Activated CD8-positive, alpha-beta T cell treated with anti-CD3 and anti-CD28 coated beads, Interleukin-2, amount 10 ng/mL, durations not matched to agents 7 days and 5 days (primary cell): ENCODE measurements around the gene APBA1. TPM values are rescaled to one million over a fixed set of nuclear protein-coding genes. Genes with fewer than 3 reads are reported as not detected.

Experiments
- ATAC-seq: fragments of 150-1000 bp; cut with Tn5 transposase; one replicate; pipeline ENCODE4 v1.10.0; 2021; ENCODE audit warnings: moderate library complexity
- CTCF ChIA-PET: fragments of 350-600 bp; sonication (Branson Sonifier 250); formaldehyde crosslinking; loops from one replicate; lab custom pipeline; 2021; ENCODE audit warnings: antibody characterized with exemption; lab: Charles Lee
- POLR2A ChIA-PET: fragments of 350-600 bp; sonication (Branson Sonifier 250); formaldehyde crosslinking; loops from one replicate; lab custom pipeline; 2021; ENCODE audit warnings: antibody characterized with exemption; lab: Charles Lee
- DNase-seq: peaks from one replicate; pipeline ENCODE4 v3.0.0-alpha.2; 2020
- H3K27ac Mint-ChIP-seq: one replicate; pipeline ENCODE4 v1.8.0; 2021; ENCODE audit warnings: mild to moderate bottlenecking, mixed read lengths
- H3K27me3 Mint-ChIP-seq: one replicate; pipeline ENCODE4 v1.8.0; 2021; ENCODE audit warnings: low read depth, mixed read lengths
- H3K36me3 Mint-ChIP-seq: one replicate; pipeline ENCODE4 v1.8.0; 2021; ENCODE audit warnings: low read depth, mixed read lengths
- H3K4me1 Mint-ChIP-seq: one replicate; pipeline ENCODE4 v1.8.0; 2021; ENCODE audit warnings: low read depth, mixed read lengths
- H3K4me3 Mint-ChIP-seq: one replicate; pipeline ENCODE4 v1.8.0; 2021; ENCODE audit warnings: mild to moderate bottlenecking, mixed read lengths
- H3K9me3 Mint-ChIP-seq: one replicate; pipeline ENCODE4 v1.8.0; 2022; ENCODE audit warnings: mixed read lengths; ENCODE audit not compliant: insufficient read depth
- total RNA-seq, 2 experiments: library from RNA; stranded (reverse); gene quantifications; one replicate each; pipeline ENCODE4 v1.2.3, GENCODE V29; 2021

The APBA1 gene
- total RNA-seq, 2 experiments from 2014 or later: 0.13 TPM

- ATAC-seq (no peak), DNase-seq (no peak)
- Mint-ChIP-seq H3K4me3 (no peak overlapping the region), H3K27me3 (peaks cover 5% of the 10 kb centered on the region), H3K9me3 (no peaks in the 10 kb centered on the region), H3K27ac (no peak overlapping the region), H3K36me3 (no peaks in the 10 kb centered on the region), H3K4me1 (no peaks in the 10 kb centered on the region)
- POLR2A ChIA-PET: no interaction called here
- CTCF ChIA-PET: no interaction called here
Observed at GRCh38 chr9:69622676-69623075, 49.5 kb downstream of the APBA1 start.

DNA sequence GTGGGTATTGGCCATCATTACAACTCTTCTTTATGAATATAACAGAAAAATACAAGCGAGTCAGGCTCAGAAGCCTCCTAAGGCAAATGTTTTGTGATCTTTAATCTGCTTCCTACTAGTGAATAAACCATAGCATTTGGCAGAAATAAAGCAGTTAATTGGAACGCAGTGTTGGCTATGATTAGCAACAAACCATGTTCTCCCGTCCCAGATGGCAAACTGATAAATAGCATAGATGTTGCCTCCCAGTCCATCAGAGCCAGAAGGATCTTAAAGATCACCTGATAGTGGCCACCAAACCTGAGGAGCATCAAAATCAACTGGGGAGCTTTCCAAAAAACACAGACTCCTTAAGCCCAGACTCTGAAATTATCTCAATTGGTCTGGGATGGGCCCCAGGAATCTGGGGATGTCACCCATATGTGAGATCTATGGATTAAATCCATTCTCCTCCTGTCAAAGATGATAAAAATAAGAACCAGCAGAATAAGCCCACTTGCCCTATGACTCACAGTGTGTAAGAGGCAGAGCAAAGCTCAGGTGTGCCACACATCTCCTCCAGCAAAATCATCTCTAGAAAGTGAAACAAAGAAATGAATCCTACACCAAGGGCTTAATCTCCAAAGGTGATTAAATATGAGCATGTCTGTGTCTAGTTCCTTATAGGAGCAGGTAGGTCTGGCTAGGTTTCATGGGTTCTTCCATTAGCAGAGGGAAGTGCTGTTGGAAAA lies 50.3 kb downstream of the APBA1 start:
- Mint-ChIP-seq H3K36me3 (no peaks in the 10 kb centered on the region), H3K27ac (no peak overlapping the region), H3K9me3 (no peaks in the 10 kb centered on the region), H3K27me3 (peaks cover 5% of the 10 kb centered on the region), H3K4me1 (no peaks in the 10 kb centered on the region), H3K4me3 (no peak overlapping the region)
- ChIA-PET POLR2A (no interaction called here), CTCF (no interaction called here)
- no peak for ATAC-seq
- DNase-seq: no peak

GRCh38 chr9:69620731-69621130 lies 51.4 kb downstream of the APBA1 start:
- Mint-ChIP-seq H3K4me3 (no peak overlapping the region), H3K4me1 (no peaks in the 10 kb centered on the region), H3K27me3 (peaks cover 5% of the 10 kb centered on the region), H3K27ac (no peak overlapping the region), H3K9me3 (no peaks in the 10 kb centered on the region), H3K36me3 (no peaks in the 10 kb centered on the region)
- ChIA-PET POLR2A (no interaction called here), CTCF (no interaction called here)
- DNase-seq: no peak
- no peak for ATAC-seq

- CTCF ChIA-PET: no interaction called here
- Mint-ChIP-seq H3K36me3 (no peaks in the 10 kb centered on the region), H3K4me1 (no peaks in the 10 kb centered on the region), H3K27me3 (no peaks in the 10 kb centered on the region), H3K9me3 (no peaks in the 10 kb centered on the region), H3K4me3 (no peak overlapping the region), H3K27ac (no peak overlapping the region)
- ATAC-seq: no peak
- POLR2A ChIA-PET: no interaction called here
- DNase-seq: no peak
Observed at GRCh38 chr9:69619233-69619632, 52.9 kb downstream of the APBA1 start.

- no peaks in the 10 kb centered on the region for H3K4me1 Mint-ChIP-seq
- ChIA-PET CTCF (no interaction called here), POLR2A (no interaction called here)
- ATAC-seq (no peak), DNase-seq (no peak)
- no peak overlapping the region for H3K27ac Mint-ChIP-seq
- H3K4me3 Mint-ChIP-seq: no peak overlapping the region
- no peaks in the 10 kb centered on the region for H3K27me3 Mint-ChIP-seq
- H3K9me3 Mint-ChIP-seq: no peaks in the 10 kb centered on the region
- no peaks in the 10 kb centered on the region for H3K36me3 Mint-ChIP-seq
Observed at GRCh38 chr9:69617006-69617405, 55.2 kb downstream of the APBA1 start.

DNA sequence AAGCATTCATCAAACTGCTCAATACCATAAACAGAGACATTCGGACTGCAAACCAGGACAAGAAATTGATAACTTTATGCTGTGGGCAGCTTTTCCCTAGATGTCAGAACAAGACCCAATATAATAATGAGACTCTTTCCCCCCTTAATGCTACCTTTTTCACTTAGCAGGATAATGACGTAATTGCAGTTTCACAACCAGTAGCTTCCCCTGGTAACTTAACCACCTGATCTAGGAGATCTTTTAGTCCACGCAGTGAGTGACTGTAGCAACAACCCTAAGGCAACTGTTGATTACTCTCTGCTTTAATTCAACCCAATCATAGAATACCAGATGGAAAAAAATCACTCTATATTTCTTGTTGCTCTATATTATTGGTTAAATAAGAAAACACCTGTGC lies 56.3 kb downstream of the APBA1 start:
- no peak overlapping the region for H3K27ac Mint-ChIP-seq
- POLR2A ChIA-PET: no interaction called here
- H3K4me1 Mint-ChIP-seq: no peaks in the 10 kb centered on the region
- ATAC-seq: no peak
- H3K27me3 Mint-ChIP-seq: peaks cover 1% of the 10 kb centered on the region
- no peaks in the 10 kb centered on the region for H3K9me3 Mint-ChIP-seq
- H3K36me3 Mint-ChIP-seq: no peaks in the 10 kb centered on the region
- DNase-seq: no peak
- CTCF ChIA-PET: no interaction called here
- H3K4me3 Mint-ChIP-seq: no peak overlapping the region

GRCh38 chr9:69611221-69611620 lies 61.0 kb downstream of the APBA1 start:
- H3K36me3 Mint-ChIP-seq: no peaks in the 10 kb centered on the region
- CTCF ChIA-PET: no interaction called here
- H3K27me3 Mint-ChIP-seq: peaks cover 4% of the 10 kb centered on the region
- H3K4me3 Mint-ChIP-seq: no peak overlapping the region
- no peaks in the 10 kb centered on the region for H3K4me1 Mint-ChIP-seq
- ATAC-seq (no peak), DNase-seq (no peak)
- no peak overlapping the region for H3K27ac Mint-ChIP-seq
- no peaks in the 10 kb centered on the region for H3K9me3 Mint-ChIP-seq
- POLR2A ChIA-PET: no interaction called here

DNA sequence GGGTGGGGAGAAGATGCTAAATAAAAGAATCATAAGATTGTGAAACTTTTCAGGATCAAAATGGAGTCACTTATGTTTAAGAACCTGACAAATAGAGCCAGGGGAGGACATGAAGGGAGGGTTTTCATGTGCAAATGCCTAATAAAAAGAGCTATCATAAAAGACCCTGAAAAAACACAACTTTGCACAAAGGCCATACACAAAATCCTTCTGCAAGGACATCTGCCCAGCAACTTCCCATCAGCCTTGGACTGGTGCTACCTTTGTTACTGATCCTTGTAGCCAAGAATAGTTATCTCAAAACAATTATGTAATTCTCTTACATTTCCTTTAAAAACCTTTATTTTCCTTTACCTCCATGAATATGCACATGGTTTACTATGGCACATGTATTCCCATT lies 63.0 kb downstream of the APBA1 start:
- ChIA-PET CTCF (no interaction called here), POLR2A (no interaction called here)
- H3K36me3 Mint-ChIP-seq: no peaks in the 10 kb centered on the region
- H3K27ac Mint-ChIP-seq: no peak overlapping the region
- H3K9me3 Mint-ChIP-seq: no peaks in the 10 kb centered on the region
- H3K4me3 Mint-ChIP-seq: no peak overlapping the region
- H3K4me1 Mint-ChIP-seq: no peaks in the 10 kb centered on the region
- ATAC-seq: no peak
- no peak for DNase-seq
- H3K27me3 Mint-ChIP-seq: peaks cover 4% of the 10 kb centered on the region

DNA sequence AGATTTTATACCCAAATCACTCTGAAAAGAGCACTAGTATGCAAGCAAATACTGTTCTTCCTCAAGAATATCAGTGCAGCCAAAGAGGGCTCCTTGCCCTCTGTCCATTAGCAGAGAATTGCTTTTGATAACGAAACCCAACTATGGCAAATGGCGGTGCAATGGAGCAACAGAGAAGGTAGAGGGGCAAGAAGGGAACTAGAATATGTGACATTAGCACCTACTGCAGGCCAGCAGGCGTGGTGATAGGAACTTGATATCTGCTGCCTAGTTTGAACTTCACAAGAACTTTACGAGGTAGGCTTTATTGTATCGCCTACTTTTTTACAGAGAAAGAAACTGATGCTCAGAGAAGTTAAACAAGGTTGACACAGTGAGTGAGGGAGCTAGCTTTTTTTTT lies 66.1 kb downstream of the APBA1 start:
- ATAC-seq: no peak
- POLR2A ChIA-PET: no interaction called here
- no peak for DNase-seq
- CTCF ChIA-PET: no interaction called here
- peaks cover 4% of the 10 kb centered on the region for H3K27me3 Mint-ChIP-seq
- no peaks in the 10 kb centered on the region for H3K4me1 Mint-ChIP-seq
- no peak overlapping the region for H3K4me3 Mint-ChIP-seq
- no peaks in the 10 kb centered on the region for H3K9me3 Mint-ChIP-seq
- H3K27ac Mint-ChIP-seq: no peak overlapping the region
- H3K36me3 Mint-ChIP-seq: no peaks in the 10 kb centered on the region

DNA sequence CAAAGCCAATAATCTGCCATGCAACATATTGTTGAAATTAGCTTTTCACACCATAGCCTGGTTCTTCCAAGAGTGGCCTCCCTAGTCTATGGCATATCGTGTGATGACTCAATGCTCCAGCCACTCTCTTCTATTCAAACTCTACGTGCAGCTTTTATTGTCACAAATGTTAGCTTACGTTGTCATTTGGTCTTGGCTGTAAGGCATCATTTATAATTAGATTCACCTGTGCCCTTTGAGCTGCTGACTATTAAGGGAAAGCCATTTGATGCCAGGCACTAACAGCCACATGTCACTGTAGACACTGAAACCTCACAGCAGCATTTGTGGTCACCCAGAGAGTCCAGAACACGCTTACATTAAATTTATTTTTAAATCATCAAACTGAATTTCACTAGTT lies 66.8 kb downstream of the APBA1 start:
- Mint-ChIP-seq H3K27me3 (no peaks in the 10 kb centered on the region), H3K36me3 (no peaks in the 10 kb centered on the region), H3K9me3 (no peaks in the 10 kb centered on the region), H3K4me1 (no peaks in the 10 kb centered on the region), H3K27ac (no peak overlapping the region), H3K4me3 (no peak overlapping the region)
- ChIA-PET POLR2A (no interaction called here), CTCF (interaction anchor here (0.7 kb wide), 1 partner anchor 205 kb away, joined by 3 read pairs; no protein-coding TSS in a partner anchor)
- DNase-seq (no peak), ATAC-seq (no peak)

DNA sequence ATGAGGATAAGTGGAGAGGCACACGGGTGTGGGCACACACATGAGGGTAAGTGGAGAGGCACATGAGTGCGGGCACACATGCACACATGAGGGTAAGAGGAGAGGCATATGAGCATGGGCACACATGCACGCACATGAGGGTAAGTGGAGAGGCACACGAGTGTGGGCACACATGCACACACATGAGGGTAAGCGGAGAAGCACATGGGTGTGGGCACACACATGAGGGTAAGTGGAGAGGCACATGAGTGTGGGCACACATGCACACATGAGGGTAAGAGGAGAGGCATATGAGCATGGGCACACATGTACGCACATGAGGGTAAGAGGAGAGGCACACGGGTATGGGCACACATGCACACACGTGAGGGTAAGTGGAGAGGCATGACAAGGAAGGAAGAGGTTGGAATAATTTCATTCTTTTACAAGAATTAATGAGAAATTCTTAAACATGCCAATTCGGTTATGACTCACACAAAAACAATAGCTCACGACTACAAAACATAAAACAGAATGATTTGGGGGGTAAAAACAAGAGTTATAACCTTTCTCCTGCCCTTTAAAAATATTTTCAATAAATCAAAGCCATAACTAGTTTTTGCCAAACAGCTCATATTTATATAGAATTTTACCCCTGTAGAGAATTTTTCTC lies 67.5 kb downstream of the APBA1 start:
- POLR2A ChIA-PET: no interaction called here
- Mint-ChIP-seq H3K27me3 (no peaks in the 10 kb centered on the region), H3K4me3 (no peak overlapping the region), H3K4me1 (no peaks in the 10 kb centered on the region), H3K27ac (no peak overlapping the region), H3K9me3 (no peaks in the 10 kb centered on the region), H3K36me3 (no peaks in the 10 kb centered on the region)
- no peak for ATAC-seq
- CTCF ChIA-PET: interaction anchor here (0.7 kb wide), 1 partner anchor 204 kb away, joined by 3 read pairs; no protein-coding TSS in a partner anchor
- no peak for DNase-seq

DNA sequence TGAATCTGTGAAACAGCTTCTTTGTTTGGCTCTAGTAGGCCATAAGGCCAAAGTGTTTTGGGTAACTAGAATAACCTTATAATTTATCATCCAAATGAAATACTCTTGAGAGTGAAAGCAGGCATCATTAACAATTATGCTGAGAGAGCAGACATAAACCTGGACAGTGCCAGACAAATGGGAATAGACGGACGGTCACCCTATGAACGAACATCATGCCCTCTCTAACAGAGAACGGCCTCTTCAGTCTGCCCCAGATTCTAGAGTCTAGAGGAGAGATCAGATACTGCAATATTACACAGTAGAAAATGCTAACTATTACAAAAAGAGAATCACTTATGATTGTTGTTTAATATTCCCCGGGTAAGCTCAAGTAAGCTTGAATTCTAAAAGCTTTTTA lies 68.5 kb downstream of the APBA1 start:
- ChIA-PET POLR2A (no interaction called here), CTCF (no interaction called here)
- no peak overlapping the region for H3K4me3 Mint-ChIP-seq
- no peak for DNase-seq
- no peak for ATAC-seq
- no peaks in the 10 kb centered on the region for H3K4me1 Mint-ChIP-seq
- H3K9me3 Mint-ChIP-seq: no peaks in the 10 kb centered on the region
- H3K36me3 Mint-ChIP-seq: no peaks in the 10 kb centered on the region
- no peaks in the 10 kb centered on the region for H3K27me3 Mint-ChIP-seq
- H3K27ac Mint-ChIP-seq: no peak overlapping the region
